Fibroblast of mammary gland (primary cell): Measurements from ENCODE around the gene MED13.
"Not testable (repeated sequence)": the region's sequence is repeated elsewhere in the genome, so short reads cannot be mapped to it uniquely, and the experiment has no call there.

ENCODE experiments used
- DNase-seq: peaks from one replicate; pipeline ENCODE4 v3.0.0-alpha.2; 2010; ENCODE audit warnings: low read depth
- H3K4me3 ChIP-seq: 2 replicates; pipeline ENCODE4 v1.5.1; 2011; ENCODE audit warnings: low read depth, mild to moderate bottlenecking, low read length, moderate library complexity; ENCODE audit not compliant: control insufficient read depth
- CTCF ChIP-seq: conservative IDR thresholded peaks from 2 replicates; pipeline ENCODE4 v1.5.1; 2011; ENCODE audit warnings: low read depth, low read length, inconsistent platforms; ENCODE audit not compliant: control insufficient read depth, insufficient read depth

MED13 gene

GRCh38 chr17:61907361-61907760 is 157.7 kb downstream of the MED13 start:
- DNase-seq: no peak
- no peak for TF ChIP-seq CTCF
- no peak overlapping the region for H3K4me3 ChIP-seq

GRCh38 chr17:61904094-61904710 is 160.9 kb downstream of the MED13 start:
- no peak overlapping the region for H3K4me3 ChIP-seq
- TF ChIP-seq CTCF: no peak
- DNase-seq: no peak

GRCh38 chr17:61903251-61903650 is 161.8 kb downstream of the MED13 start:
- DNase-seq: no peak
- TF ChIP-seq CTCF: no peak

GRCh38 chr17:61897548-61898180 is 167.4 kb downstream of the MED13 start:
- no peak overlapping the region for H3K4me3 ChIP-seq
- no peak for DNase-seq
- TF ChIP-seq CTCF: no peak

More at GRCh38 chr17:61903251-61903650, 161.8 kb downstream of the MED13 start:
- no peak overlapping the region for H3K4me3 ChIP-seq

GRCh38 chr17:61895391-61895790 is 169.7 kb downstream of the MED13 start:
- no peak overlapping the region for H3K4me3 ChIP-seq
- no peak for TF ChIP-seq CTCF
- DNase-seq: no peak

GRCh38 chr17:61894310-61894709 is 170.8 kb downstream of the MED13 start:
- H3K4me3 ChIP-seq, DNase-seq: not testable (repeated sequence)
